NOMO-1 treated with dmso at 0.1 percent for 144 hours (cell line): Measurements from ENCODE around the gene PITPNM1.
A peak's percentile ranks its signal among the peaks of the same experiment; 100 is the strongest.
"Not testable (repeated sequence)": the region's sequence is repeated elsewhere in the genome, so short reads cannot be mapped to it uniquely, and the experiment has no call there.

Experiments used
- DNase-seq: peaks from one replicate; lab custom pipeline; 2025; ENCODE audit not compliant: unreplicated experiment; lab: John Stamatoyannopoulos, UW

The PITPNM1 gene

GRCh38 chr11:67523556-67524479 is 18.7 kb upstream of the PITPNM1 start:
- no peak for DNase-seq

- DNase-seq = no peak
These were observed 17.8 kb upstream of the PITPNM1 start, which contains the start of gene CABP2 for GRCh38 chr11:67522844-67523555. Gene CABP2 (minus strand): TSS chr11:67523446. CDS start chr11:67523326, 120 bp downstream.

GRCh38 chr11:67522338-67522737 is 17.2 kb upstream of the PITPNM1 start:
- DNase-seq = no peak

GRCh38 chr11:67521924-67522323 is 16.8 kb upstream of the PITPNM1 start:
- no peak for DNase-seq

GRCh38 chr11:67520856-67521824 is 16.0 kb upstream of the PITPNM1 start:
- no peak for DNase-seq

GRCh38 chr11:67519726-67520125 is 14.6 kb upstream of the PITPNM1 start:
- DNase-seq = no peak

- no peak for DNase-seq
These were observed 12.8 kb upstream of the PITPNM1 start for GRCh38 chr11:67517784-67518552.

GRCh38 chr11:67516806-67517205 is 11.6 kb upstream of the PITPNM1 start:
- no peak for DNase-seq

- DNase-seq = no peak
These were observed 9.0 kb upstream of the PITPNM1 start for GRCh38 chr11:67514116-67514515.

GRCh38 chr11:67511558-67511957 is 6.4 kb upstream of the PITPNM1 start:
- not testable (repeated sequence) for DNase-seq

- DNase-seq = no peak
These were observed 4.8 kb upstream of the PITPNM1 start for GRCh38 chr11:67510023-67510345.

GRCh38 chr11:67508486-67509121 is 3.4 kb upstream of the PITPNM1 start:
- DNase-seq = peak; percentile 98

- peak; percentile 97 for DNase-seq
These were observed 2.8 kb upstream of the PITPNM1 start, which contains the start of gene CDK2AP2 for GRCh38 chr11:67507864-67508485. Gene CDK2AP2 (minus strand): TSS chr11:67508162. CDS start chr11:67508082, 80 bp downstream.

- no peak for DNase-seq
These were observed 2.2 kb upstream of the PITPNM1 start for GRCh38 chr11:67507242-67507863.

- DNase-seq = no peak
These were observed 1.4 kb upstream of the PITPNM1 start for GRCh38 chr11:67506426-67507051.

GRCh38 chr11:67505605-67506396 is 638 bp upstream of the PITPNM1 start:
- peak; percentile 90 for DNase-seq
